ENCODE measurements around the gene EEIG1.

Gene EEIG1

DNA sequence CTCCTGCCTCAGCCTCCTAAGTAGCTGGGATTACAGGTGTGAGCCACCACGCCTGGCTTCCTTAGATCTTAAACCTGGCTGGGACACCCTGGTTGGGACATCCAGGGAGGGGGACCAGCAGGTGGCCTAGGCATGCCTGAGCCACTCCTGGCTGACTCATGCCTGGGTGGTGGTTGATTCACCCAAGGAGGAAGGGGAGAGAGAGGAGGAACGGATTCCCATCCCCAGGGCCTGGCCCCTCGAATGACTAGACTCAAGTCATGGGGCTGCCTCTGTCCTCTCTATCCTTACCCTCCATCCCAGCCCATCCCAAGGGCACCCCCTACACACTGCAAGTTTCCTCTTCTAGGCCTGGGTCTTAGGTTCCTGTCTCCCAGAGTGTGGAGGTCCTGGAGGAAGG lies 12.7 kb downstream of the EEIG1 start:
- no peak for TF ChIP-seq CTCF (conservative IDR thresholded peaks at IDR 0.05; ENCODE audit: low read length)
- TF ChIP-seq EZH2phosphoT487 (IDR thresholded peaks at IDR 0.05; ENCODE audit: borderline replicate concordance), result no peak
- H3K79me2 ChIP-seq (ENCODE audit: insufficient read depth, low read length), result peaks cover 92% of the 10 kb centered on the region
- H3F3A ChIP-seq (ENCODE audit: low read depth), result no peaks in the 10 kb centered on the region
- no peak overlapping the region for H3K9ac ChIP-seq (ENCODE audit: low read depth, low read length, poor library complexity, severe bottlenecking)
- H4K20me1 ChIP-seq (ENCODE audit: insufficient read depth, low read length, poor library complexity, severe bottlenecking), result peaks cover 28% of the 10 kb centered on the region
- H3K4me3 ChIP-seq (ENCODE audit: low read length, poor library complexity, severe bottlenecking), result no peak overlapping the region
- no peaks in the 10 kb centered on the region; the same call in 1 of the 2 replicates for H3K36me3 ChIP-seq (ENCODE audit: insufficient read depth, low read length)
- H3K4me2 ChIP-seq (ENCODE audit: low read depth, low read length, poor library complexity, severe bottlenecking), result no peak overlapping the region
- no peaks in the 10 kb centered on the region for H3K9me3 ChIP-seq (ENCODE audit: insufficient read depth, low read depth, low read length)
- H3K27me3 ChIP-seq (ENCODE audit: insufficient read depth, low read length, poor library complexity, severe bottlenecking), result no peaks in the 10 kb centered on the region
- H3K4me1 ChIP-seq (ENCODE audit: insufficient read depth, low read length, poor library complexity, severe bottlenecking), result peaks cover 65% of the 10 kb centered on the region
- H2AFZ ChIP-seq (ENCODE audit: low read length), result no peak overlapping the region
- no peaks in the 10 kb centered on the region for H3K9me2 ChIP-seq (replicated peaks; ENCODE audit: low read depth, low read length)

DNA sequence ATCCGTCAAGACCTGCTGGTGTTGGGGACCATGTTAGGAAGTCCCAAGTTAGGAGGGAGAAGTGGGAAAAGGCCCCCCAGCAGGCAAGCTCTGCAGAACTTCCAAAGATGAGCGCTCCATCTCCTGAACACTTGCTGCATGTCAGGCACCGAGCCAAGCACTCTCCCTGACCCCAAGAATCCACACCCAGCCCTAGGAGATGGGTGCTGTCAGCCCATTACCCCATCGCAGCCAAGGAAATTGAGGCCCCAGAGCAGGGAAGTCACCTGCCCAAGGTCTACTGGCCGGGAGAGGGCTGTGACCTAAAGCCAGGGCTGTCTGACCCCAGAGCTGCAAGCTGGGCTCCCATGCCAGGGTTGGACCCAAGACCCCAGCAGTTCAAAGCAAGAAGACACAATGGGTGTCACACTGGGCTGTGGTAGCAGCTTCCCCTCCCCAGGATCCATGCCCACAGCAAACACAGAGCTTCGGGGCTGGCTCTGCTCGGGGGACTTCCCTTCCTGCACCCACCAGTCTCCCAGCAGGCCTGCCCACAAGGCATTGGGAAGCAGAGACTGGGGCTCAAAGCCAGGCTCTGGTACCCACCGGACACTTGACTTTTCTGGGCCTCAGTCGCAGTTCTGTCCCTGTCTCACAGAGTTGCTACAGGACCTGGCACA lies 13.5 kb downstream of the EEIG1 start:
- H3K36me3 ChIP-seq (ENCODE audit: insufficient read depth, low read length), result no peaks in the 10 kb centered on the region; the same call in 1 of the 2 replicates
- no peaks in the 10 kb centered on the region for H3K9me3 ChIP-seq (ENCODE audit: insufficient read depth, low read depth, low read length)
- H3K9me2 ChIP-seq (replicated peaks; ENCODE audit: low read depth, low read length), result no peaks in the 10 kb centered on the region
- H3F3A ChIP-seq (ENCODE audit: low read depth), result no peaks in the 10 kb centered on the region
- H3K9ac ChIP-seq (ENCODE audit: low read depth, low read length, poor library complexity, severe bottlenecking), result no peak overlapping the region
- H4K20me1 ChIP-seq (ENCODE audit: insufficient read depth, low read length, poor library complexity, severe bottlenecking), result peaks cover 21% of the 10 kb centered on the region
- H3K79me2 ChIP-seq (ENCODE audit: insufficient read depth, low read length), result peaks cover 90% of the 10 kb centered on the region
- H3K4me2 ChIP-seq (ENCODE audit: low read depth, low read length, poor library complexity, severe bottlenecking), result peak overlapping the region; percentile 41
- H3K27me3 ChIP-seq (ENCODE audit: insufficient read depth, low read length, poor library complexity, severe bottlenecking), result no peaks in the 10 kb centered on the region
- no peak for TF ChIP-seq CTCF (conservative IDR thresholded peaks at IDR 0.05; ENCODE audit: low read length)
- no peak for TF ChIP-seq EZH2phosphoT487 (IDR thresholded peaks at IDR 0.05; ENCODE audit: borderline replicate concordance)
- no peak overlapping the region for H2AFZ ChIP-seq (ENCODE audit: low read length)
- H3K4me1 ChIP-seq (ENCODE audit: insufficient read depth, low read length, poor library complexity, severe bottlenecking), result peaks cover 57% of the 10 kb centered on the region
- no peak overlapping the region for H3K4me3 ChIP-seq (ENCODE audit: low read length, poor library complexity, severe bottlenecking)

DNA sequence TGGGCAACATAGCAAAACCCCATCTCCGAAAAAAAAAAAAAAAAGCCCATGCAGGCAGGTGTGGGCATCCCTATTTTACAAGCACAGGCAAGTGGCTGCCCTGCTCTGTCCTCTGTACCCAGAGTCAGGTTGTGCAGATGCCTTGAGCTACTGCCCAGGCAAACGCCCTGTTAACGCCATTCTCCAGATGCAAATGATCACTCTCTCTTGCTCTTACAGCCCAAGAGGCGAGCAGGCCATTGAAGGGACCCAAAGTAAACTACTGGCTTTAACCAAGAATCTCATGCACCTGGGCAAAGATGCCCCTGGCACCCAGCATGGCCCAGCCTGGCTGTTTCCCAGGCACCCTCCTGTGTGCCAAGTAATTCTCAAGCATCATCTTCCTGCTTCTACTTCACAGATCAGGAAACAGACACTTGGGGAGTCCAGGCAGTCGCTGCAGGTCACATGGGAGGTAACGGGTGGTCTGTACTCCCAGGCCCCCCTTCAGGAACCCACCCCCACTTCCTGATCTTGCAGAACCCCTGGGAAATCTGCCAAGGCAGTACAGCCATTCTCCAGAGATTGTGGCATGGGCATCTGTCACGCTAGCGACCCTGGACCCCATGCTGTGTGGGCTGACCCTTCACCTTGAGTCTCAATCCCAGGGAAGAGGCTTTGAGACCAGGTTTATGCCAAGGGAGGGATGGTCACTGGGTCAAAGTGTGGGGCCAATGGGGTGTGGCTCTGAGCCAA lies 14.2 kb downstream of the EEIG1 start:
- no peaks in the 10 kb centered on the region for H3K9me3 ChIP-seq (ENCODE audit: insufficient read depth, low read depth, low read length)
- H3K79me2 ChIP-seq (ENCODE audit: insufficient read depth, low read length), result peaks cover 90% of the 10 kb centered on the region
- H3F3A ChIP-seq (ENCODE audit: low read depth), result no peaks in the 10 kb centered on the region
- no peaks in the 10 kb centered on the region for H3K9me2 ChIP-seq (replicated peaks; ENCODE audit: low read depth, low read length)
- H3K27me3 ChIP-seq (ENCODE audit: insufficient read depth, low read length, poor library complexity, severe bottlenecking), result no peaks in the 10 kb centered on the region
- H3K4me3 ChIP-seq (ENCODE audit: low read length, poor library complexity, severe bottlenecking), result no peak overlapping the region
- H3K4me2 ChIP-seq (ENCODE audit: low read depth, low read length, poor library complexity, severe bottlenecking), result peak overlapping the region; percentile 41
- no peak overlapping the region for H3K9ac ChIP-seq (ENCODE audit: low read depth, low read length, poor library complexity, severe bottlenecking)
- H3K4me1 ChIP-seq (ENCODE audit: insufficient read depth, low read length, poor library complexity, severe bottlenecking), result peaks cover 50% of the 10 kb centered on the region
- no peak overlapping the region for H2AFZ ChIP-seq (ENCODE audit: low read length)
- no peaks in the 10 kb centered on the region; the same call in 1 of the 2 replicates for H3K36me3 ChIP-seq (ENCODE audit: insufficient read depth, low read length)
- no peak for TF ChIP-seq EZH2phosphoT487 (IDR thresholded peaks at IDR 0.05; ENCODE audit: borderline replicate concordance)
- no peak for TF ChIP-seq CTCF (conservative IDR thresholded peaks at IDR 0.05; ENCODE audit: low read length)
- peaks cover 14% of the 10 kb centered on the region for H4K20me1 ChIP-seq (ENCODE audit: insufficient read depth, low read length, poor library complexity, severe bottlenecking)
